GM18508 (cell line): Measurements from ENCODE around the gene SLC8A3.

ENCODE experiments used
- ATAC-seq: cut with Tn5 transposase; IDR thresholded peaks from one replicate; pipeline ENCODE4 v1.9.1; 2021; ENCODE audit warnings: moderate number of reproducible peaks; ENCODE audit not compliant: insufficient read depth, unreplicated experiment

Gene SLC8A3

DNA sequence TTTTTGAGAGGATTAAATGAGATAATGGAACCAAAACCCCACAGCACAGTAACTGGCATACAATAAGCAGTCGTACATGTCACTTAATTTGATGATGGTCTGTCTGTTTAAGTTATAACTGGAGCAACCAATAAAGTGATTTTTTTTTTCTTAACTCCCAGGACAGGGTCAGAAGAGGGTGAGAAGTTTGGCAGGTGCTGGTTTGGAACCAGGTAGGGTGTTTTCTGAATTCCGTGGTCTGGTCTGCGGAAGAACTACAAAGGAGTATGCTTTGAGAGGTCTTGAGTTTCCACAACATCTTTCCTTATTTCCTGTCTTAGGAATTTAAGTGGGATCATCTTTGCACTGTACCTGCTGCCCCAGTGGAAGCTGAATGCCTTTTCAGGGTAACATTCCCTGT, 111.7 kb downstream of the SLC8A3 start:
- ATAC-seq: no peak

DNA sequence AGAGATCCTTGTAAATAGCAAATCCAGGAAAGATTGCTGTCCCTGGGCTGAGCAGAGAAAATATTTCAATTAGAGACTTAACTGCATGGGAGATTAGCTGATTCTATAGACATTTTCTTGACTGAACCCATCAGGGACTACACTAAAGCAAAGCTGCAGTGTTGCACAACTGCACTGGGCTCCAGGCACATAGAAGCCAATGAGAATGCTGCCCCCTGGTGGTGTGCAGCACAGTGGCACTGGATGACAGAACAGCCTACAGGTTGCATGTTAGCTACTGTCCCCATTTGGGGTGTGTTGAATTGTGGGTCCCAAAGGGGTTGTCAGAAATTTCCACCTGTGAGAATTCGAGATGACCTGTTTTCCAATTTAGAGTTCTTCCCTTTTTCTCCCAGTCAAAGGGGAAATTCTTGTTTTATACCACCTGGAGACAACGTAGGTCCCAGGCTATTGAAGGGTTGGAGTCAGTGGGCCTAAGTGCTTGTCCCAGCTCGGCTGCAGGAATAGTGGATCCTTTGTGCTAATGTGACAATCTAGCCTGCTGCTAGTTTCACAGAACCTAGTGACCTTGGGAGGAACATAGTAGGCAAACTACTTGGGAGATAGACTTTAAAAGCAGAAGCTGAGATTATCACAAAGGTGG, 114.7 kb downstream of the SLC8A3 start:
- no peak for ATAC-seq

DNA sequence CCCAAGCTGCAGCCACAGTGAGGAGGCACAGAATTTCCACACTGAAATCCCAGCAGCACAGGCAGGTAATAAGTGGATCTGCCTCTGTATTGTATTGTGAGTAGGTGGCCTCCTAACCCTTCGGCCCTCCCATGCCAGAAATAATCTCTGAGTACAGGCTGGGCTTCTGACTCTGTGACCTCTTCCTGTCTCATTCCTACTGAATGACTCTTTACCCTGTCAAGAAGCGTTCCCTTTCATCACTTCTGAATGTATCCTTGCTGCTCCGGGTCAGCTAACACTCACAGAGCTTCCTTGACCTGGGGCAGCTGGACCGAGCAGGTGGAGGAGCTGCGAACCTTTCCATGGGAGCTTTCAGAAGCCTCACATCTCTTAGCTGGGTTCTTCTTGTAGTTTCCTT, 119.6 kb downstream of the SLC8A3 start:
- no peak for ATAC-seq

DNA sequence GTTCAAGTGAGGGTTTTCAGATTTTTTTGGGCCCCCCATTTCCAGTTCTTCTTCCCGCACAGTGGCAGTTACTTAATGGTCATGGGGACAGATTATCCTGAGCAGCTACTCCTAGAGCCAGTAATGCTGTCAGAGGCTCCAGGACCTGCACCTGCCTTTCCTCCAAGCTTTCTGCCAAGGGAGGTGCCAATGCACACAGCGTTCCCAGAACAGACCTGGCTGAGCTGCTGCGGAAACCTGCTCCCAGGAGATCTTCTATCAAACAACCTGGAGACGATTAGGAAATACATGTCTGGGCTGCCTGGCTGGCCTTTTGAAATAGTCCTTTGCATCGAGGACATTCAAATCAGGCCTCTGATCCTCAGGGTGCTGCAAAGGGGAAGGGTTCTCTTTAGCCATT, 120.9 kb downstream of the SLC8A3 start:
- no peak for ATAC-seq

DNA sequence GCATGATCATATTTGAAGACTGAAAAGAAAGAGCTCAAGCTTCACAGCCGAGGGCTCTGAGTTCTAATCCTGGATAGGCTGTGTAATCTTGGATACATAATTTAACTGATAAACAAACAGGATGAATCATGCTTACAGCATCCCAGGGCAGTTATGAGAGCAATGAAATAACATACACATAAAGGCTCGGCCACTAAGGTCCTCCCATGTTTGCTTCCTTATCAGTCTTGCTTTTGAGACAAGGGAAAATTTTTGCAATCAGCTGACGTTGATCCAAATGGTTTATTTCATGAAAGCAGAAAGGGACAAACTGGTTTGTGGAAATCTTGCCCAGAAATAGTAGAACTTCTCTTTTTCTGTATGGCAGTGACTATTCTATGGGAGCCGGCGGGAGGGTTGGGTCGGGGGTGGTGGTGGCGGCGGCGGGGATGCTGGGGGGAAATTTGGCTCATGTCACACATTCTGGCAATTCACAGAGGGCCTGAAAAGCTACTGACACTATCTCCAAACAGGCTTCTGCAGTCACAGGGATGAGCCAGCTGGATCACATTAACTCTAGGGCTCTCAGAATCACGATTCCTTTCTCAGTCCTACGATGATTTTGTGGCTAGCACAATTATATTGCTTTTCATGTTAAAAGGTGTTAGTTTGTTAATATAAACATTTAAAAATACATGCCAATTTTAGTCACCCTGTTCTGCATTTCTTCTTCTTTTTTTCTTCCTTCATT, 124.5 kb downstream of the SLC8A3 start:
- ATAC-seq: no peak

DNA sequence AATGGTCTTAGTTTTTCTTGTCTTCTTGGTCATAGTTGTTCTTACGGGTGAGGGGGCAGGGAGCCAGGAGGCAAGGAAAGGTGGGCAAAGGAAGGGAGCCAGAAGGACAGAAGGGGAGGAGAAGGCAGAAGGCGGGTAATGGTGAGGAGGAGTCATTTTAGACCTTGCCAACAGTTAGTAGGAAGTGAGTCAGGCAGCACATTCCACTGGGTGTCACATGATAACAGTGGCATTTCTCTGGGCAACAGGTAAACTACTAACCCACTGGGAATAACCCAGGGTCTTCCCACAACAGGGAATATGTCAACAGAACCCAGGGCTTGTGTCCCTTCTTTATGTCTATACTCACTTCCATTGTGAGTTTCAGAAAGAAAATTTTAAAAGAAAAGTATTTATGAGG, 127.6 kb downstream of the SLC8A3 start:
- ATAC-seq: no peak

DNA sequence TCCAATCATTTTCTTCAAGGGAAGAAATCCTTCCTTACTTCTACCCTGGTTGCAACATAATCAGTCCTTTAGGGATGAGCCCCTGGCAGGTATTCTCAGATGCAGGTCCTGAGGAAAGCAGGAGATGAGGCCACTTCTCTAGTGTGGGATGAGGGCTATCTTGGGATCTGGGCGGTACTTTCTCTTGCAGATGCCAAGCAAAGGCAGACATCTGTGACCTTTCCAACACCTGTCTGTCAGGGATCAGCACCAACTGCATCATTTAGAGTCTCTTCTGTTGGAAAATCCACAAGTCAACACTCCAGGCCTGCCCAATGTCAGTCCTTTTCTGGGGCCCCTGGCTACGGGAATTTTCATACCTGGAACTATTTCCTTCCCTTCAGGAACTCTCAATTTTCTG, 129.2 kb downstream of the SLC8A3 start:
- no peak for ATAC-seq

DNA sequence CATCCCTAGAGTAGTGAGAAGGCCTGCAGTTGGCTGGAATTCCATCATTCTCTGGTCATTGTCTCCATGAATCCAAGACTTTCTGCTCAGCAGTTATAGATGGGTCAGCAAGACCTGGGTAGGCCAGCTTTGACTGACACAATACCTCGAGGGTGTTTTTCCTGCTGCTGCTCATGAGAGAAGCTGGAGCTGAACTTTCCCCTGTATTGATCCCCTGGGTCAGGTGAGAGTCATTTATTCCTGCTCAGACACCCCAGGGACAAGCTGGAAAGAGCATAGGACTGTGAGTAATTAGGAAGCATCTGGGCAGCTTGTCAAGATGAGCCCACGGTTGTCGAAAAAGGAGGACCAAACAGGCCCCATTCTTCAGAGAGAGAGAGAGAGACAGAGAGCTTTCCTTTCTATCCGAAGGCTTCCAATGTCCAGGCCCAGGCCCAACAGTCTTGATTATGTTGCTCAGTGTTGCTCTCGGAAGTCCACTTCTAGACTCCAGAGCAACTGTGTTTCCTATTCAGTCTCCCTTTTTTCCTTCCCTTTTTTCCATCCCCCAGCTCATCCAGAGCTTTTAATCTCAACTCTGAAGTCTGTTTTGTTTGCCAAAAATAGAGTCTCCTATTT, 131.1 kb downstream of the SLC8A3 start:
- no peak for ATAC-seq

DNA sequence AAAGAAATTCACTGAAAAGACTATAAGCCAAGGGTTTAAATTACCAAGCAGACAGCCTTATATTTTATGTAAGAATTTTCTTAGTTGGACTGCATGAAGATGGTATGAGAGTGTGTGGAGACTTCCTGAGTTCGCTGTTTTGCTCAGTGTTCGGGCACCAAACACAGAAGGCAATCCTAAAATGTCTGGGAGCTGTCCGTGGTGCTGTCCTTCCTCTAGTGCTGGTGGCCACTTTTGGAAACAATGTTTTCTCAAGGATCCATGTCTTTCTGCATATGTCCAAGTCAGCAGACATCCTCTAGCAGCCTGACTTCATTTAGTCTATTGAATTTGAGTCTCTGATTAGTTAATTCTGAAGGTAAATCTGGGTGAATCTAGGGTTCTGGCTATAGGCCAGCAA, 135.8 kb downstream of the SLC8A3 start:
- ATAC-seq: no peak

DNA sequence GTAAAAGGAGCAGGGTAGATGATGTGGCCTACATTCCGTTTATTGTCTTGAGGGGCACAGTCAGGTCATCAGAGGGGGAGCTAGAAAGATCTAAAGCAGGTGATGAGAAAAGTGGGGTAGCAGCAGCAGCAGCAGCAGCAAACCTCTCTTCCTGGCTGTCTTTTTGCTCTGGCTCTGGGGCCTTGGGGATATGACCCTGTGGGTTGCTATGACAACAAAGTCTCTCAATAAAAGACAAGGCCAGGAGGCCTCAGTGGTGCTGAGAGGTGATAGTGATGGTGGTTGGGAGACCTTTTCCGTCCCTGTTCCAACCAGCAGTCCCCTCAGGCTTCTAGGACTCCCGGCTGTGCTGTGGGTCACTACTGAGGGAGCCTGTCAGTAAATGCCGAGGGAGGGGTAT, 138.6 kb downstream of the SLC8A3 start:
- no peak for ATAC-seq

DNA sequence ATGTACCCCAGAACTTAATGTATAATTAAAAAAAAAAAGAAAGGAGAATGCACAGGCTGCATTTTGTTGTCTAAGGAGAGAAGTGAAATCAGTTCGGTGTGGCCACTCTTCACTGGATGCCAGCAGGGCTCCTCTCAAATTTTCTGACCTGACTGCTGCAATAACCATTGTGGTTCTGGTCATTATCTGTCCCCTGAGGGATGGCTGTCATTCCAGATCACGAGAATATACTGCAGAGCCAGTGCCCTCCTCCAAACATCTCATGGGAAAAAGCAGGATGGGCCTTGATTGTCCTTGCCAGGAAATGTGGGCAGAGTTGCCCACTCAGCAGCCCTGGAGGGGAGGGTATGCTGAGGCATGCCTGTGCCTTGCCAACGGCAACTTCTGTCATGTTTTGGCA, 139.1 kb downstream of the SLC8A3 start:
- ATAC-seq: no peak

DNA sequence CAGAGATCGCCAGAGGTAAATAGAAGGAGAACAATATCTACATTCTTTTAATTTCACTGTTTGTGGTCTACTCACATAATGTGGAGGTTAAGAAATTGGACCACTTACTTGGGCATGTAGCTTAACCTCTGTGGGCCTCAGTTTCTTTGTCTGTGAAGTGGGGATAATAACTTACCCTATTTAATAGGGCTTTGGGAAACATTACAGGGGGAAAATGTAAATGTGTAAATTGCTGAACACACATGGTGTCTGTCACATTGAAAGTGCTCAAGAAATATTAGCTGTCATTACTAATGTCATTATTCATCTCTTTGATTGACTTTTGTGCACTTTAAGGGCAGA, 140.5 kb downstream of the SLC8A3 start:
- no peak for ATAC-seq

DNA sequence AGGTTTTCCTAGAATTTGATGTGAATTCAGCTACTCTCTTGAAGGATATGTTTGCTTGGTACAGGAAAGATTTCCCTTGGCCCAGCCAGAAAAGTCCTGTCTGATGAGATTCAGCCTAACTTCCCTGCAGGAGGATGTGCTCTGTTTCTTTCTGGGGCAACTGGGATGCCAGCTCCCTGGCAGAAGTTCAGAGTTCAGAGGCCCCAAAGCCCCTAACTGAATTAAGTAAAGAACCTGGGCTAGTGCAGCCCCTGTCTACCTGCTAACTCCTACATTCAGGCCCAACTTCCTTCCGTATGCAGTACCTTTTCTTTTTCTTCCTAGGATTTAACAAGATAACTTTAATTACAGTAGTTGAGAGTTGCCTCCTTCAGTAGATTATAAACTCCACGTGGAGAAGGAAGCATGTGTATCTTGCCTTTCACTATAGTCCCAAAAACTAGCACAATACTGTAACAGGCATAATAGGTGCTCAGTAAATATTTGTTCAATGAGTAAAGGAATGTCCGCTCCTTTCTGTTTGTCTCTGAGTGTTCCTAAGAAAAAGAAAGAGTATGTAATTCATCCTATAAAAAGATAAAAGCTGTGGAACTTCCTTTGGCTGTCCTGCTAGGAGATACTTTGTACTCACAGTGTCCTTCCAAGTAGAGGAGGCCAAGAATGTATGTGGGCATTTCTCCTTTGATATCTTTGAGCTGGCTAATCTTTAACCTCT, 141.0 kb downstream of the SLC8A3 start:
- no peak for ATAC-seq

DNA sequence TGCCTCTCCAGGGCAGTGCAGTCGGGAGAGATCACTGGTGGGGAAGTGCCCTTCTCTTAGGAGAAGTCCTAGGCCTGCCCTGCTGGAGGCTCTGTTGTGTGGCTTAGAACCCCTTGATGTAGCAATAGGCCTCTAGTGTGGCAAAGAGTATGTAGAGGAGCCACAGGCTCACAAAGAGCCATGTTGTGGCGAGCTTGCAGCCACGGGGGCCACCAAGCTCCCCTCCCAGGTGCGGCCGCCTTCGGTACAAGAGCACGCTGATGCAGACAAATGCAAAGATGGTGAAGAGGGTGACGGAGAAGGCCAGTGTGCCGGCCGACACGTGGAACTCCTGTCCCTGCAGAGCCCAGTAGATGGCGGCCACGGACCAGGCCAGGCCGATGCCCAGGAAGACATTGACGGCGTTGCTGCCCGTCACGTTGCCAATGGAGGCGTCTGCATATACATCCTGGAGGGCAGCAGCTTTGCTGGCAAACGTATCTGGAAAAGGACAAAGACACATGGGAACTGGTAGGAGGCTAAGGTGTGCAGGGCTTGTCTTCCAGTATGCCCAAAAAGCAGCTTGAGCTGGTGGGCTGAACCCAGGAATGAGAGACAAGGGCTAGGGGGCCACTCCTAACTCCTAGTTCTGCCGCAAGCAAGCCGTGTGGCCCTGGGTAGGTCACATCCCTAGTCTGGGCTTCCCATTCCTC, 142.8 kb downstream of the SLC8A3 start:
- no peak for ATAC-seq

DNA sequence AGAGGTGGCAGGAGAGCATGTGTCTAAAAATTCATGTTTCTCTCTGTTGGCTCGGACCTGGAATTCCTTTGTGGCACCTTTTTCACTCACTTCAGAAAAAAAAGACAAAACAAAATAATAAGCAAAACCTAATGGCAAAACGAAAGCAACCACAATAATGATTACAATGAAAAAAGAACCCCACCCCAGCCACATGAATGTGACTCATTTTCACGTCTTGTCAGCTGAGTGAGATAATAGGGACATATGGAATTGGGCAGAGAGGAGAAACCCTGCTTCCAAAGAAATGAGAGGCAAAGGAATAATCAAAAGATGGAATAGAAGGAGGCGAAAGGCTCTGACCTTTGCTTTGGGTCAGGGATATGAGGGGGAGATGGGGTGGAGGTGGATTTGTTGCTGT, 143.4 kb downstream of the SLC8A3 start:
- no peak for ATAC-seq

DNA sequence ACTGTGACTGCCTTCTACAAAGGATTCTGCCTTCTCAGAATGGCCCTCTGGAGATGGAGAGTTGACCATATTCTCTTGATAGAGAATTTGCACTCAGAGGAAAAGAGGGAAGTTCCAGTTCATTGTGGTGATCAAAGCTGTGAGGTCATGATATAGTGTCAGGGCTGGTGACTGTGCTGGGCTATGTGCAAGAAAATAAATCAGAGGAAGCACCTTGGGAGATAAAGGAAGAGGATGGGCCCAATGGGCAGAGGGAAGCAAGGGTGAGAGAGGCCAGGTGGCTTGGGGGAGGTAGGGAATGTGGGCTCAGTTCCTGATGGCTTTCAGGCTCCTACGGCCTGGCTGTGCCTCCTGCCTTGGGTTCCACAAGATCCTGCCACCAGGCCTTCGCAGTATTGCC, 145.8 kb downstream of the SLC8A3 start:
- ATAC-seq: no peak

DNA sequence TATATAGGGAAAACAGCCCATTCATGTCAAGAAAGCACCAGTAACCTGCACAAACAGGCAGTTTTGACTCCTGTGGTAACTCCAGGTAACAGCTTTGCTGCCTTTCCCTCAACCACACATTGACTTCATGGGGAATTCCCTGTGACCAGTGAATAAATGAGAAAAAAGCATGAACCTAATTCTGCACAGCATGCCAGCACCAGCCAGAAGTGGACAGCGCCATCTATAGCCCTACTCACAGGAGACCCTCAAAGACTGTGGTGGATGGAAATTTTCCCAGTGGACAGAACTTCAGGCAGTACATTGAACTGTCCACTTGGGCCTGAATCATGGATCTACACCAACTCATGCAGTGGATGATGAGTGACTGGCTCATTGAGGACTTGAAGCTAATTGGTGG, 152.1 kb downstream of the SLC8A3 start:
- no peak for ATAC-seq

DNA sequence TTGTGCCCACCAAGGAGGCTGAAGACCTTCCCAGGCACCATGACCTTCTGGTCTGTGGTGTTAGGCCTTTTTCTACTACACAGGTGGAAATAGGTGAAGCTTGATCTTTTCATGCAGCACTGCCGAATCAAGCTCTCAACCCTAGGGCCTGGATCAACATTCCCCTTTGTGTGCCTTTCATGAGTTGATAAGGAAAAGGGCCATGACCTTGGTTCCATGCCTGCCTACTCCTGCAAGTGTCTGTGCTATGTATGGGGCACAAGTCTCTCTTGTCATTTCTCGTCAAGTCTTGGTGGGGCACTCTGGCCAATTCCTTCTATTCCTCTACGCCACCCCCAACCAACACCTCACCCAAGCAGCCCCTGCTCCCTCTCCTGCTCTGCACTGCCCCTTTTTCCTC, 154.5 kb downstream of the SLC8A3 start:
- ATAC-seq: no peak

DNA sequence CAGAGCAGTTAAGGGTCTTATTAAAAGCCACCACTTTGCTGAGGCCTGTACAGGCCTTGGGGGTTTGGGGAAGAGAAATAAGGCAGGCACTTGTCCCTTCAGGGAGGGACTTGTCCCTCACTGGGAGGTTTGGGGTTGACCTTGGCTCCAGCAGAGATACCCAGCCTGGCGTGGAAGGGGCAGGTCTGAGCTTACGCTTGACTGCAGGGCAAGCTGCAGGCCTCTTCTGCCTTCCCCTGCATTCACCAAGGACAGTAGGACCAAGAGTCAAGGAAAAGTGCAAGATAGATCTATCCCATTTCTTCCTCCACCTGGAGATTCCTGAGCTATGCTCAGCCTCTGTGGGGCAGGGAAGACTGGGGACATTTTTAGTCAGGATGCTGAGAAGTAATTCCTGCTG, 155.2 kb downstream of the SLC8A3 start:
- ATAC-seq: no peak

DNA sequence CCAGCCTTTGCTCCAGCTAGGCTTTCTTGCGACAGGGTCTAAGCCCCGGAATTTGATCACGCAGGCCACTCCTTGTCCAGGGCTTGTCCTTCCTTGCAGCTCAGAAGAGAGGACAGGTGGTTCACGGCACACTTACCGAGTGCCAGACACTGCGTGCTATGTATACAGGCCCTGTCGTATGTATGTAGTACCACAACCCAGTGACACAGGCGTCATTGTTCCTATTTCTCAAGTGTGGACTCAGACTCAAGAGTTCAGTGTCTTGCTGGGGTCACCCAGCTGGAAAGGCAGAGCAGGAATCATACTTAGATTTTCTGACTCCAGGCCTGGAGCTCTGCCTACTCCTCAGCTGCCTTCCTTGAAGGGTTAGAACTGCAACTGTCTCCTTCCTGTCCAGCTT, 155.6 kb downstream of the SLC8A3 start:
- ATAC-seq: no peak

DNA sequence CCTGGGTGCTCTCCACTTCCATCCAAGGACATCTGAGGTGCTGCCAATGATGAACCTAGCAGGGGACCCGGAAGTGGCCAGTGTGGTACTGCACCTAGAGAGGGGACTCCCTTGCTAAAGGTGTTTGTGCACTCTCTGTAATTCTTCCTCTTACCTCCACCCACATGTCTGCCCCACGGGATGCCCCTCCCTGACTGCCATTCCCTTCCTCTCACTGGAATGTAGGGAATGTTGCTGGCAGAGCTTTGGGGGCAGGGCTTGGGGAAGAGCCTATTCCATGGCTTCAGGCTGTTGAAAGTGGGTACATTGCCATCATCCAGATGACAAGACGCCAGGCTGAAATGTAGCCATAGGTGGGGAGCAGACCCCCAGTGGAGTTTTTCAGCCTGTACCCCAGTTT, 156.3 kb downstream of the SLC8A3 start:
- ATAC-seq: no peak
